Pancreas (tissue), 10 donors: Measurements from ENCODE around the gene RGS21. TPM values are rescaled to one million over a fixed set of nuclear protein-coding genes. Genes with fewer than 3 reads are reported as not detected.
A peak's percentile ranks its signal among the peaks of the same experiment; 100 is the strongest.

Experiments used
- ATAC-seq, 4 donors: fragments of 200-7000 bp; cut with Tn5 transposase; one replicate each; pipeline versions ENCODE4 v1.8.0 to v1.9.1; 2020; ENCODE audit warnings: mild to moderate bottlenecking in 4 of 4, moderate library complexity in 4 of 4
- DNase-seq, 6 donors: peaks; one replicate each; pipeline ENCODE4 v3.0.0-alpha.2; 2020
- FAIRE-seq: peaks from 2 replicates; lab custom pipeline; 2012; peaks lifted over from hg19 to GRCh38; lab: Jason Lieb, UNC
- H3K27ac ChIP-seq, 4 donors: fragments of 200-600 bp; sonication (generic); 1 replicate in 3 of 4; 2 replicates in 1 of 4; pipeline versions ENCODE4 v1.5.0 to v1.8.0; 2020
- H3K27me3 ChIP-seq, 4 donors: fragments of 200-600 bp; one replicate each; pipeline ENCODE4 v1.8.0; 2021
- H3K36me3 ChIP-seq, 3 donors: fragments of 200-600 bp; sonication (generic) in 1 of 3; one replicate each; pipeline versions ENCODE4 v1.5.0 to v1.8.0; 2020 to 2021
- H3K4me1 ChIP-seq, 3 donors: fragments of 200-600 bp; one replicate each; pipeline ENCODE4 v1.8.0; 2021
- H3K4me3 ChIP-seq, 4 donors: fragments of 200-600 bp; sonication (generic) in 2 of 4; one replicate each; pipeline versions ENCODE4 v1.5.0 to v1.8.0; 2020 to 2021
- H3K9me3 ChIP-seq, 4 donors: fragments of 200-600 bp; one replicate each; pipeline ENCODE4 v1.8.0; 2021
- CTCF ChIP-seq, 4 donors: fragments of 200-600 bp; sonication (generic) in 3 of 4; IDR thresholded peaks; one replicate each; pipeline versions ENCODE4 v1.5.0 to v1.8.0; 2021; ENCODE audit warnings: antibody characterized with exemption in 4 of 4
- WGBS, 2 donors: extraction: QIAGEN DNeasy Blood & Tissue Kit; methylation state at CpG; one replicate each; pipeline ENCODE4 v1.1.7; 2013; 5-methylcytosine and 5-hydroxymethylcytosine counted together
- intact Hi-C, 3 donors: fragments of 100-400 bp; cut with DNase I; formaldehyde crosslinking; loops; one replicate each; pipeline versions ENCODE4 v1.11.1 to v1.14.2; 2022
- polyA plus RNA-seq, 2 donors: library from polyadenylated mRNA; stranded (reverse); fragments of 200-250 nt; gene quantifications; one replicate each; pipeline ENCODE4 v1.2.3, GENCODE V29; 2013
- total RNA-seq, 6 donors: library from RNA; stranded (reverse); fragmentation: NEBNext Ultra II Directional in 4 of 6; extraction: Animal tissue kit (Norgen Biotek cat#: 25700) in 4 of 6; gene quantifications; one replicate each; pipeline versions ENCODE4 v1.2.1 to v1.2.4, GENCODE V29; 2021 to 2023
- donor health status: healthy with polysubstance abuse.
- donor health status: DM: no; HTN: no; CAD: no; lungs with moderate emphysema.
- donor health status: DM: no; HTN: no; CAD: no.
- donor health status: control.
- donor health status: control.
- donor health status: Bipolar disorder and iron deficiency.
- donor health status: DM: yes; HTN: yes; CAD: no.
- donor health status: DM: no; HTN: no; CAD: no.
- donor health status: DM: no; HTN: no; CAD: no.
- donor health status: DM: yes; HTN: yes; CAD: no.

RGS21 gene
- total and polyA plus RNA-seq, 8 donors = not detected

GRCh38 chr1:192399161-192399560, 82.4 kb downstream of the RGS21 start:
- ATAC-seq (peak in 1 of 4 donors; percentile 35), DNase-seq (no peak), FAIRE-seq (no peak)
- 19 to 30% methylated on average over 4 of the region's 4 CpGs for WGBS, 2 donors
- H3K36me3 ChIP-seq = no peaks in the 10 kb centered on the region
- H3K27ac ChIP-seq = no peak overlapping the region
- intact Hi-C loops = no loop called here
- no peaks in the 10 kb centered on the region for H3K4me1 ChIP-seq
- H3K4me3 ChIP-seq = no peak overlapping the region
- TF ChIP-seq CTCF (IDR thresholded peaks at IDR 0.05) = no peak
- no peaks in the 10 kb centered on the region for H3K27me3 ChIP-seq
- H3K9me3 ChIP-seq = no peaks in the 10 kb centered on the region

DNA sequence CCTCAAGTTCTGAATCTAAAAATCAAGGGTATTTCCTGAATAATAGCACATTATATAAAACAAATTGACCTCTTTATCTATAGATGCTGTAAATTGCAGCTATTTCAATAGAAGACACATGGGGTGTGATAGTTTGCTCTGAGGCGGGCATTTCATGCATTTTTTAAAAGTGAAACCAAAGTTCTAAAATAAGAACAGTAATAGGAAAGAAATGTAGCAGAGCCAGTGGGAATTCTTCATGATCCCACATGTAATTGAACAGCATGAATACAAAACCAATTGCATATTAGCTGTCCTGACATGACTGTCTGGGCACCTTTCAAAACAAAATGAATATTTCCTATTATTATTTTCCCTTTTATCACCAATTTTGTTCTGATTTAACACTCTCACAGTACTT, 85.0 kb downstream of the RGS21 start:
- no peaks in the 10 kb centered on the region for H3K9me3 ChIP-seq
- no peaks in the 10 kb centered on the region for H3K36me3 ChIP-seq
- intact Hi-C loops = no loop called here
- H3K4me3 ChIP-seq = no peak overlapping the region
- no peak for TF ChIP-seq CTCF (IDR thresholded peaks at IDR 0.05)
- no peaks in the 10 kb centered on the region for H3K4me1 ChIP-seq
- no peak overlapping the region for H3K27ac ChIP-seq
- 63 to 88% methylated on average over 1 of the region's 1 CpG for WGBS, 2 donors
- no peak for FAIRE-seq
- no peak for ATAC-seq
- no peaks in the 10 kb centered on the region for H3K27me3 ChIP-seq
- no peak for DNase-seq

GRCh38 chr1:192402571-192402970, 85.8 kb downstream of the RGS21 start:
- FAIRE-seq = peak; percentile 26
- no peak for TF ChIP-seq CTCF (IDR thresholded peaks at IDR 0.05)
- H3K9me3 ChIP-seq = no peaks in the 10 kb centered on the region
- no peaks in the 10 kb centered on the region for H3K36me3 ChIP-seq
- H3K4me1 ChIP-seq = no peaks in the 10 kb centered on the region
- H3K27me3 ChIP-seq = no peaks in the 10 kb centered on the region
- no peak overlapping the region for H3K27ac ChIP-seq
- intact Hi-C loops = no loop called here
- no peak overlapping the region for H3K4me3 ChIP-seq
- DNase-seq = no peak
- ATAC-seq = no peak

GRCh38 chr1:192407206-192407605, 90.4 kb downstream of the RGS21 start:
- ATAC-seq (no peak), DNase-seq (no peak), FAIRE-seq (no peak)
- Histone ChIP-seq H3K27ac (no peak overlapping the region), H3K9me3 (no peaks in the 10 kb centered on the region), H3K4me3 (no peak overlapping the region), H3K4me1 (no peaks in the 10 kb centered on the region), H3K36me3 (no peaks in the 10 kb centered on the region), H3K27me3 (no peaks in the 10 kb centered on the region)
- TF ChIP-seq CTCF (IDR thresholded peaks at IDR 0.05) = no peak
- WGBS, 2 donors = 19 to 23% methylated on average over 3 of the region's 3 CpGs
- intact Hi-C loops = no loop called here

Other genes with a start within 250 kb of the RGS21 start
- gene RGS18, start 158.5 kb upstream of the RGS21 start, total RNA-seq = 1 to 10 TPM in 3 of 6 donors, under 1 TPM in 2, not detected in 1; 0.09 to 1.5 (median 1.1) TPM
- under 1 TPM; 0.26 to 0.38 TPM for gene RGS18, start 158.5 kb upstream of the RGS21 start, polyA plus RNA-seq